A172 (cell line): ENCODE data around the gene SYT12. TPM values are rescaled to one million over a fixed set of nuclear protein-coding genes. Genes with fewer than 3 reads are reported as not detected.
"Not testable (repeated sequence)": the region's sequence is repeated elsewhere in the genome, so short reads cannot be mapped to it uniquely, and the experiment has no call there.

Experiments
- DNase-seq: peaks from one replicate; pipeline ENCODE4 v3.0.0-alpha.2; 2015; ENCODE audit warnings: low spot score
- total RNA-seq: library from RNA; depleted of rRNA; stranded (reverse); fragments of >200 nt; shearing (Covaris generic); gene quantifications from 2 replicates; pipeline ENCODE4 v1.2.3, GENCODE V29; 2014

SYT12 gene
- total RNA-seq, 1 experiment from 2014 or later, result not detected

GRCh38 chr11:66996609-66997273, 26.2 kb upstream of the SYT12 start:
- DNase-seq, result peak; percentile 21

- DNase-seq, result no peak
Observed at GRCh38 chr11:66999555-66999954, 23.4 kb upstream of the SYT12 start.

GRCh38 chr11:67001332-67001731, 21.6 kb upstream of the SYT12 start:
- no peak for DNase-seq

GRCh38 chr11:67002297-67002913, 20.5 kb upstream of the SYT12 start:
- no peak for DNase-seq

GRCh38 chr11:67002921-67003411, 20.0 kb upstream of the SYT12 start:
- DNase-seq, result no peak

- DNase-seq, result not testable (repeated sequence)
Observed at GRCh38 chr11:67005200-67005599, 17.7 kb upstream of the SYT12 start.

- peak; percentile 71 for DNase-seq
Observed at GRCh38 chr11:67006029-67006884, 16.7 kb upstream of the SYT12 start.

GRCh38 chr11:67007126-67007525, 15.8 kb upstream of the SYT12 start:
- no peak for DNase-seq

- DNase-seq, result no peak
Observed at GRCh38 chr11:67010296-67010905, 12.5 kb upstream of the SYT12 start.

- DNase-seq, result no peak
Observed at GRCh38 chr11:67013511-67014045, 9.4 kb upstream of the SYT12 start.

- DNase-seq, result no peak
Observed at GRCh38 chr11:67014343-67014742, 8.6 kb upstream of the SYT12 start.

GRCh38 chr11:67015048-67015447, 7.9 kb upstream of the SYT12 start:
- no peak for DNase-seq

- DNase-seq, result no peak
Observed at GRCh38 chr11:67016550-67016949, 6.4 kb upstream of the SYT12 start.

- DNase-seq, result no peak
Observed at GRCh38 chr11:67020949-67021348, 2.0 kb upstream of the SYT12 start.

GRCh38 chr11:67022341-67022933, 497 bp upstream of the SYT12 start:
- DNase-seq, result no peak

- no peak for DNase-seq
Observed at GRCh38 chr11:67023957-67024353, 1.0 kb downstream of the SYT12 start.

- DNase-seq, result peak; percentile 81
Observed at GRCh38 chr11:67024410-67024809, 1.5 kb downstream of the SYT12 start.

- DNase-seq, result no peak
Observed at GRCh38 chr11:67024966-67025365, 2.0 kb downstream of the SYT12 start.

- DNase-seq, result no peak
Observed at GRCh38 chr11:67025750-67026149, 2.8 kb downstream of the SYT12 start.

- DNase-seq, result no peak
Observed at GRCh38 chr11:67026941-67027340, 4.0 kb downstream of the SYT12 start.

- DNase-seq, result no peak
Observed at GRCh38 chr11:67027483-67027930, 4.6 kb downstream of the SYT12 start.
